ENCODE results near the gene RACGAP1.

GRCh38 chr12:50021031-50021430 lies 4.3 kb downstream of the RACGAP1 start:
- TF ChIP-seq YY1 (IDR thresholded peaks at IDR 0.05; ENCODE audit: insufficient read depth, insufficient read length) = no peak
- no peak for TF ChIP-seq ZNF274 (IDR thresholded peaks at IDR 0.05; ENCODE audit: low read depth, low read length)

All from NT2/D1 (cell line).